PFSK-1 (cell line): ENCODE results near the gene RASGRF1.

Experiments used
- FOXP2 ChIP-seq: optimal IDR thresholded peaks from 2 replicates; pipeline ENCODE3; 2011; ENCODE audit warnings: borderline replicate concordance, control low read depth, inconsistent platforms; ENCODE audit not compliant: insufficient read depth; ENCODE audit errors: extremely low read length, extremely low read depth
- POLR2AphosphoS5 ChIP-seq: IDR thresholded peaks from 2 replicates; pipeline ENCODE4 v1.6.1; 2012; ENCODE audit warnings: low read depth, mild to moderate bottlenecking, control low read depth, low read length, moderate library complexity
- SIN3A ChIP-seq: IDR thresholded peaks from 2 replicates; pipeline ENCODE4 v1.6.1; 2012; ENCODE audit warnings: mild to moderate bottlenecking, low read length, moderate library complexity, borderline replicate concordance; ENCODE audit not compliant: insufficient read depth
- TAF1 ChIP-seq: IDR thresholded peaks from 2 replicates; pipeline ENCODE4 v1.6.1; 2012; ENCODE audit warnings: low read length, control low read depth, borderline replicate concordance; ENCODE audit not compliant: insufficient read depth
- TF ChIP-seq, protein P1 (sequence below), 2 experiments: IDR thresholded peaks; 2 replicates each; pipeline versions ENCODE4 v1.6.1 to v1.8.0; 2011 to 2012; ENCODE audit warnings: low read depth in 2 of 2, low read length in 2 of 2, control low read depth in 1 of 2, inconsistent platforms in 1 of 2, mild to moderate bottlenecking in 1 of 2, moderate library complexity in 1 of 2; ENCODE audit not compliant: insufficient read depth in 1 of 2

The RASGRF1 gene

DNA sequence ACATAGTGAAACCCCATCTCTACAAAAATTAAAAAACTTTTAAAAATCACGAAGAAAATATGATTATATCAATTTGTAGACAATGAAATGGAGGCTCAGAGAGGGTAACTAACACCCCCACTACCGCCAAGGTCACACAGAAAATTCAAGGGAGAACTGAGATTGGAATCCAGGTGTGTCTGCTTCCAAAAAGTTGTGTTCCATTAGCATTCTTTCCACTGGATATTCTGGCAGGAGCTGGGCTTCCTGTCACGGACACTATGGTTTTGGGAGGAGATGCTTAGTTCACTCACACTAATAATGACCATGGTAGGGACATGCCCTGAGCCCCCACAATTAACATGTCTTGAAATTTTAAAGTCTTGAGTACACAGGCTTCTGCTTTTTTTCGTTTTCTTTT, 174.5 kb downstream of the RASGRF1 start:
- TF ChIP-seq, protein P1, sequence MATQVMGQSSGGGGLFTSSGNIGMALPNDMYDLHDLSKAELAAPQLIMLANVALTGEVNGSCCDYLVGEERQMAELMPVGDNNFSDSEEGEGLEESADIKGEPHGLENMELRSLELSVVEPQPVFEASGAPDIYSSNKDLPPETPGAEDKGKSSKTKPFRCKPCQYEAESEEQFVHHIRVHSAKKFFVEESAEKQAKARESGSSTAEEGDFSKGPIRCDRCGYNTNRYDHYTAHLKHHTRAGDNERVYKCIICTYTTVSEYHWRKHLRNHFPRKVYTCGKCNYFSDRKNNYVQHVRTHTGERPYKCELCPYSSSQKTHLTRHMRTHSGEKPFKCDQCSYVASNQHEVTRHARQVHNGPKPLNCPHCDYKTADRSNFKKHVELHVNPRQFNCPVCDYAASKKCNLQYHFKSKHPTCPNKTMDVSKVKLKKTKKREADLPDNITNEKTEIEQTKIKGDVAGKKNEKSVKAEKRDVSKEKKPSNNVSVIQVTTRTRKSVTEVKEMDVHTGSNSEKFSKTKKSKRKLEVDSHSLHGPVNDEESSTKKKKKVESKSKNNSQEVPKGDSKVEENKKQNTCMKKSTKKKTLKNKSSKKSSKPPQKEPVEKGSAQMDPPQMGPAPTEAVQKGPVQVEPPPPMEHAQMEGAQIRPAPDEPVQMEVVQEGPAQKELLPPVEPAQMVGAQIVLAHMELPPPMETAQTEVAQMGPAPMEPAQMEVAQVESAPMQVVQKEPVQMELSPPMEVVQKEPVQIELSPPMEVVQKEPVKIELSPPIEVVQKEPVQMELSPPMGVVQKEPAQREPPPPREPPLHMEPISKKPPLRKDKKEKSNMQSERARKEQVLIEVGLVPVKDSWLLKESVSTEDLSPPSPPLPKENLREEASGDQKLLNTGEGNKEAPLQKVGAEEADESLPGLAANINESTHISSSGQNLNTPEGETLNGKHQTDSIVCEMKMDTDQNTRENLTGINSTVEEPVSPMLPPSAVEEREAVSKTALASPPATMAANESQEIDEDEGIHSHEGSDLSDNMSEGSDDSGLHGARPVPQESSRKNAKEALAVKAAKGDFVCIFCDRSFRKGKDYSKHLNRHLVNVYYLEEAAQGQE (IDR thresholded peaks at IDR 0.05; ENCODE audit: insufficient read depth in 1 of 2, low read depth in 2 of 2, low read length in 2 of 2) = no peak
- TF ChIP-seq TAF1 (no peak), SIN3A (no peak), POLR2AphosphoS5 (no peak), FOXP2 (no peak)

DNA sequence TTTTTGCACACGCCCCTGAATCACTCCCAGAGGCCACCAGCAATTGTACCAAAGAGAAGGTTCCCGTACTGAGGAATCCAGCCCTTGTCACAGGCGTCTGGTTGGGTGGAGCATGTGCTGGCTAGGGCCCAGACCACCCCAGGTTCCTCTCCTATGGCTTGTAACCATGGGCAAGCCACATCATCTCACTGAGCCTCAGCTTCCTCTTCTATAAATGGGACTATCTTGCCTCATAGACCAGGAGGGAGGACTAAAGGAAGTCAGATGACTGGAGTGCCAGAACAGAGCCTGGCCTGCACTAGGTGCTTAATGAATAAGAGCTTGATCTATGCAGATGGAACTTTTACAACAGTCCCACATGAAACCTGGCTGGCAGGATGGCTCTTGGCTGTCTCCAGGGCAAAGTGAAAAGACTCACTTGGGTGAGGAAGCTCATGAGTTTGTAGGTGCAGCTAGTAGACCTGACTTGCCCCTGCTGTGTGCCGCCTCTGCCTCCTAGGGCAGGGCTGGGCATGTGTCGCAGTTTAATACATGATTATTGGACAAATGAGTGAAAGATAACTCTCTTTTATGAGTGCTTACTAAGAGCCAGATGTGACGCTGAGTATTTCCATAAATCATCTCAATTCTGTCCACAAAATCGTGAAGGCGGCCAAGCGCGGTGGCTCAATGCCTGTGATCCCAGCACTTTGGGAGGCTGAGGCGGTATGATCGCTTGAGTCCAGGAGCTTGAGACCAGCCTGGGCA, 175.1 kb downstream of the RASGRF1 start:
- TF ChIP-seq SIN3A = no peak
- TF ChIP-seq POLR2AphosphoS5 = no peak
- no peak for TF ChIP-seq FOXP2
- no peak for TF ChIP-seq TAF1
- TF ChIP-seq, protein P1 (IDR thresholded peaks at IDR 0.05; ENCODE audit: insufficient read depth in 1 of 2, low read depth in 2 of 2, low read length in 2 of 2) = no peak

DNA sequence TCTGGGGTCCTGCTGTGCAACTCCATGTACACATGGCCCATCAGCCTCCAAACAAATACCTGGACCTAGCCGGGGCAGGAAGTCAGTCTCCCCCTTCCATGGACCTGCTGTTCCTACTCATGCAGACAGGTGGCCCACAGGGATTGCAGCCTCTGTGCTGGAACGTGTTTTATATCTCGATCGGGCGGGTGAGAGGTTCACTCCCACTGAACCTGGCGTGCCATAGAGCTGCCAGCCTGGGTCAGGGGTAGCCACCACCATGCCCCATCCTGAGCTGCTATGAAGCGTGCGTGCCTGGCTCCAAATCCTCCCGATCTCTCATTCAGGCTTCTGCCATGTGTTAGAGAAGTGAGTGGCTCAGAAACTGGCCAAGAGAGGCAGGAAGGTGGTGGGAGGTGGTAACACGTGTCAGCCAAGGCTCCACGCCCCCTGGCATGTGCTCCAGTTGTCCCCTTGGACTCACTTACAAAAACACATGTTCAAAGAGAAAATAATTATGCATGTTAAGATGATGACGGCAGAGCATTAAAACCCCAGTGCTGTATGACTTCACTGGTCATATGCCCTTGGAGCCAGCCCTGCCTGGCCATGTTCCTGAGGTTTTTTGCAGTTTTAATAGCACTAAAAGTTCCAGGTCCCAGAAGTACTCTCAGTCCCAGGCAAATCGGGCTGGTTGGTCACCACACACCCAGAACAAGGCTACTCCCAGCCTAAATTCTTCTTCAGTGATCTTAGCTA, 176.4 kb downstream of the RASGRF1 start:
- TF ChIP-seq POLR2AphosphoS5 (no peak), TAF1 (no peak), SIN3A (no peak), FOXP2 (no peak)
- TF ChIP-seq, protein P1 (IDR thresholded peaks at IDR 0.05; ENCODE audit: insufficient read depth in 1 of 2, low read depth in 2 of 2, low read length in 2 of 2) = no peak

DNA sequence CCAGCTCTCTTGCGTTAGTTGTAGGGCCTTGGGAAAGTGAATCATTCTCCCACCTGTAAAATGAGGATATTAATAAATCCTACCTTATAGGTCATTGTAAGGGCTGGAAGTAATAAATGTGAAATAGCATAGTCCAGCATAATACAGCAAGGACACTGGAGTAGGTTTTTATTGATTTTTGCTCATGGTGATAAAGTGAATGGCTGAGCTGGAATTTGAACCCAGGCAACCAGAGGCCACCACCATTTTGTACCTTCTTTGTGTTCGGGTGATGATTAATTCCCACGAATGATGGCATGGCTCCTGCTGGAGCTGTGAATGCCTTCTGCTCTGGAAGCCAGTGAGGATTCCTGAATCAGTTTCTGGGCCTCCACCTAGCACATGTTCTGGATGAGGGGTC, 177.6 kb downstream of the RASGRF1 start:
- TF ChIP-seq POLR2AphosphoS5 = no peak
- TF ChIP-seq, protein P1 (IDR thresholded peaks at IDR 0.05; ENCODE audit: insufficient read depth in 1 of 2, low read depth in 2 of 2, low read length in 2 of 2) = no peak
- TF ChIP-seq TAF1 = no peak
- TF ChIP-seq FOXP2 = no peak
- no peak for TF ChIP-seq SIN3A
